B cell (primary cell): ENCODE data around the gene CATSPER3. TPM values are rescaled to one million over a fixed set of nuclear protein-coding genes. Genes with fewer than 3 reads are reported as not detected.

Experiments used
- ATAC-seq: fragments of 200-7000 bp; cut with Tn5 transposase; one replicate; pipeline ENCODE4 v1.10.0; 2021; ENCODE audit warnings: low read depth, mild to moderate bottlenecking, moderate number of reproducible peaks, moderate library complexity
- CTCF ChIA-PET: fragments of 350-600 bp; sonication (Branson Sonifier 250); formaldehyde crosslinking; loops from one replicate; lab custom pipeline; 2021; ENCODE audit warnings: antibody characterized with exemption, inconsistent platforms; lab: Charles Lee
- POLR2A ChIA-PET: fragments of 350-600 bp; sonication (Branson Sonifier 250); formaldehyde crosslinking; loops from one replicate; lab custom pipeline; 2021; ENCODE audit warnings: antibody characterized with exemption; lab: Charles Lee
- DNase-seq: peaks from one replicate; pipeline ENCODE4 v3.0.0; 2013
- H2AFZ ChIP-seq: 2 replicates; pipeline ENCODE4 v1.6.1; 2012; ENCODE audit warnings: mild to moderate bottlenecking, low read depth, low read length; ENCODE audit not compliant: insufficient read depth, poor library complexity, severe bottlenecking
- H3K27ac ChIP-seq, 2 donors: 1 replicate in 1 of 2; 2 replicates in 1 of 2; pipeline ENCODE4 v1.5.1; 2012 to 2013; ENCODE audit warnings: low read length in 2 of 2, mild to moderate bottlenecking in 2 of 2, moderate library complexity in 1 of 2
- H3K27me3 ChIP-seq, 4 experiments: fragments of 200-600 bp in 1 of 4; sonication (generic) in 1 of 4; replicated peaks in 1 of 4; 1 replicate in 2 of 4; 2 replicates in 2 of 4; pipeline versions ENCODE4 v1.6.1 to v1.7.0; 2013 to 2016; ENCODE audit warnings: low read length in 3 of 4, mild to moderate bottlenecking in 2 of 4, mixed read lengths in 1 of 4, moderate library complexity in 1 of 4; ENCODE audit not compliant: insufficient read depth in 4 of 4, control insufficient read depth in 3 of 4; ENCODE audit errors: control extremely low read depth in 1 of 4
- H3K36me3 ChIP-seq, 2 experiments: replicated peaks in 1 of 2; 1 replicate in 1 of 2; 2 replicates in 1 of 2; pipeline versions ENCODE4 v1.6.1 to v1.7.1; 2013; ENCODE audit warnings: low read length in 1 of 2; ENCODE audit not compliant: insufficient read depth in 2 of 2, control insufficient read depth in 1 of 2; ENCODE audit errors: control extremely low read depth in 1 of 2, extremely low read depth in 1 of 2
- H3K4me1 ChIP-seq, 2 donors: fragments of 200-600 bp in 1 of 2; sonication (generic) in 1 of 2; 1 replicate in 1 of 2; 2 replicates in 1 of 2; pipeline versions ENCODE4 v1.5.1 to v1.6.1; 2013 to 2017; ENCODE audit warnings: low read length in 2 of 2; ENCODE audit not compliant: control insufficient read depth in 2 of 2, insufficient read depth in 2 of 2
- H3K4me2 ChIP-seq: replicated peaks from 2 replicates; pipeline ENCODE3; 2012; ENCODE audit warnings: mild to moderate bottlenecking, low read depth, low read length; ENCODE audit not compliant: poor library complexity, severe bottlenecking
- H3K4me3 ChIP-seq, 5 experiments: fragments of 200-600 bp in 1 of 5; sonication (generic) in 1 of 5; 1 replicate in 3 of 5; 2 replicates in 2 of 5; pipeline versions ENCODE4 v1.5.1 to v1.7.0; 2011 to 2016; ENCODE audit warnings: low read length in 4 of 5, mild to moderate bottlenecking in 4 of 5, low read depth in 2 of 5, control low read depth in 1 of 5, moderate library complexity in 1 of 5; ENCODE audit not compliant: insufficient read depth in 1 of 5; ENCODE audit errors: control extremely low read depth in 1 of 5, extremely low read depth in 1 of 5
- H3K79me2 ChIP-seq: fragments of 200-600 bp; sonication (generic); one replicate; pipeline ENCODE4 v1.6.0; 2016; ENCODE audit warnings: low read length; ENCODE audit not compliant: control insufficient read depth, insufficient read depth
- H3K9ac ChIP-seq: fragments of 200-600 bp; sonication (generic); 2 replicates; pipeline ENCODE4 v1.6.1; 2017; ENCODE audit warnings: mild to moderate bottlenecking, low read length, moderate library complexity
- H3K9me3 ChIP-seq, 3 donors: one replicate each; pipeline versions ENCODE4 v1.6.1 to v1.7.1; 2013; ENCODE audit warnings: low read length in 2 of 3; ENCODE audit not compliant: control insufficient read depth in 2 of 3, insufficient read depth in 1 of 3; ENCODE audit errors: control extremely low read depth in 1 of 3
- H4K20me1 ChIP-seq: 2 replicates; pipeline ENCODE4 v1.6.0; 2012; ENCODE audit warnings: mild to moderate bottlenecking, low read length; ENCODE audit not compliant: insufficient read depth, control insufficient read depth, poor library complexity, severe bottlenecking
- H3K27ac Mint-ChIP-seq: one replicate; pipeline ENCODE4 v1.8.0; 2021; ENCODE audit warnings: mixed read lengths
- H3K27me3 Mint-ChIP-seq: one replicate; pipeline ENCODE4 v1.8.0; 2021; ENCODE audit warnings: mixed read lengths
- H3K4me1 Mint-ChIP-seq: one replicate; pipeline ENCODE4 v1.8.0; 2021; ENCODE audit warnings: mixed read lengths
- H3K4me3 Mint-ChIP-seq: one replicate; pipeline ENCODE4 v1.8.0; 2021; ENCODE audit warnings: mixed read lengths
- H3K9me3 Mint-ChIP-seq: one replicate; pipeline ENCODE4 v1.8.0; 2022; ENCODE audit warnings: mixed read lengths; ENCODE audit not compliant: insufficient read depth
- CTCF ChIP-seq: fragments of 200-600 bp; IDR thresholded peaks from one replicate; pipeline ENCODE4 v1.8.0; 2022; ENCODE audit warnings: antibody characterized with exemption, mild to moderate bottlenecking
- EZH2 ChIP-seq: IDR thresholded peaks from 2 replicates; pipeline ENCODE4 v1.6.1; 2012; ENCODE audit warnings: borderline replicate concordance, low read depth, mild to moderate bottlenecking, moderate library complexity, low read length; ENCODE audit not compliant: insufficient read depth, poor library complexity, severe bottlenecking
- WGBS: methylation state at CpG from one replicate; pipeline ENCODE4 v1.1.5; 2013; ENCODE audit warnings: missing lambda C conversion rate; ENCODE audit not compliant: insufficient coverage; 5-methylcytosine and 5-hydroxymethylcytosine counted together
- intact Hi-C: fragments of 100-400 bp; cut with micrococcal nuclease; formaldehyde crosslinking; loops from one replicate; pipeline ENCODE4 v1.10.0; 2022
- polyA plus RNA-seq: library from polyadenylated mRNA; depleted of rRNA; stranded (reverse); fragments of >200 nt; gene quantifications from 2 replicates; pipeline ENCODE4 v1.2.3, GENCODE V29; 2012
- total RNA-seq, 2 donors: library from RNA; stranded (reverse); fragments of 120-200 nt in 1 of 2; gene quantifications; 1 replicate in 1 of 2; 2 replicates in 1 of 2; pipeline versions ENCODE4 v1.2.3 to v1.2.4, GENCODE V29; 2013 to 2022

Gene CATSPER3
- total and polyA plus RNA-seq, 2 donors (not counting 1 experiment from before 2014, with no cell fraction given): 0.79 to 1.3 TPM

GRCh38 chr5:135009736-135010501, 42.2 kb downstream of the CATSPER3 start:
- TF ChIP-seq CTCF (no peak), EZH2 (no peak)
- POLR2A ChIA-PET: no interaction called here
- Histone ChIP-seq H3K4me2 (no peak overlapping the region), H3K4me1 (no peaks in the 10 kb centered on the region), H3K79me2 (no peaks in the 10 kb centered on the region), H3K27ac (no peak overlapping the region), H3K27me3 (peaks cover 0 to 2% (median 0%) of the 10 kb centered on the region in 4 experiments), H4K20me1 (no peaks in the 10 kb centered on the region), H3K4me3 (no peak overlapping the region), H3K9me3 (no peaks in the 10 kb centered on the region), H3K9ac (no peak overlapping the region), H3K36me3 (no peaks in the 10 kb centered on the region), H2AFZ (no peak overlapping the region)
- no peak for DNase-seq
- CTCF ChIA-PET: interaction anchor here (0.9 to 3.9 kb wide), 2 partner anchors 158 to 182 kb away, joined by 6 to 21 read pairs; no protein-coding TSS in a partner anchor
- 97% methylated on average over 11 of the region's 11 CpGs for WGBS
- Mint-ChIP-seq H3K27ac (no peak overlapping the region), H3K4me1 (no peaks in the 10 kb centered on the region), H3K9me3 (no peaks in the 10 kb centered on the region), H3K27me3 (peaks cover 2% of the 10 kb centered on the region), H3K4me3 (no peak overlapping the region)
- intact Hi-C loops: no loop called here
- ATAC-seq: no peak
